OCI-LY7 (cell line): ENCODE data around the gene EPHX1.

Experiments
- CTCF ChIP-seq: fragments of 200-600 bp; sonication (generic); conservative IDR thresholded peaks from 2 replicates; pipeline ENCODE4 v1.5.1; 2014; ENCODE audit warnings: mild to moderate bottlenecking, antibody characterized with exemption, low read length, moderate library complexity, mixed read lengths
- EZH2phosphoT487 ChIP-seq: fragments of 200-600 bp; sonication (generic); IDR thresholded peaks from 2 replicates; pipeline ENCODE4 v1.6.1; 2018; ENCODE audit warnings: low read depth, borderline replicate concordance, mild to moderate bottlenecking, mixed run types, antibody characterized with exemption, low read length, moderate library complexity, mixed read lengths

GRCh38 chr1:225808136-225808535, 1.8 kb upstream of the EPHX1 start:
- TF ChIP-seq CTCF (no peak), EZH2phosphoT487 (no peak)
